Ovary (tissue), 9 donors: ENCODE measurements around the gene ADAM12. TPM values are rescaled to one million over a fixed set of nuclear protein-coding genes. Genes with fewer than 3 reads are reported as not detected.

Experiments used
- DNase-seq, 5 donors: peaks; one replicate each; pipeline ENCODE4 v3.0.0-alpha.2; 2019 to 2020
- H3K27ac ChIP-seq, 2 donors: fragments of 200-600 bp; one replicate each; pipeline versions ENCODE4 v1.5.1 to v1.8.0; 2019 to 2022
- H3K27me3 ChIP-seq: fragments of 200-600 bp; one replicate; pipeline ENCODE4 v1.8.0; 2022
- H3K36me3 ChIP-seq: fragments of 200-600 bp; sonication (generic); one replicate; pipeline ENCODE4 v1.5.1; 2019
- H3K4me1 ChIP-seq: one replicate; pipeline ENCODE4 v1.8.1; 2013; ENCODE audit warnings: mild to moderate bottlenecking, moderate library complexity; ENCODE audit not compliant: insufficient read depth
- H3K4me3 ChIP-seq: fragments of 200-600 bp; sonication (generic); one replicate; pipeline ENCODE4 v1.5.1; 2017
- H3K9me3 ChIP-seq, 2 donors: fragments of 200-600 bp in 1 of 2; sonication (generic) in 1 of 2; one replicate each; pipeline versions ENCODE4 v1.5.1 to v1.8.1; 2013 to 2019; ENCODE audit warnings: mild to moderate bottlenecking in 1 of 2, moderate library complexity in 1 of 2
- EP300 ChIP-seq: sonication (generic); formaldehyde crosslinking; IDR thresholded peaks from one replicate; pipeline ENCODE4 v1.6.1; 2017; ENCODE audit warnings: antibody characterized with exemption
- POLR2A ChIP-seq: fragments of 450-650 bp; IDR thresholded peaks from one replicate; pipeline ENCODE4 v1.6.1; 2017; ENCODE audit warnings: antibody characterized with exemption, mild to moderate bottlenecking, moderate library complexity
- WGBS, 3 donors: extraction: QIAGEN DNeasy Blood & Tissue Kit in 1 of 3; methylation state at CpG; one replicate each; pipeline versions ENCODE4 v1.1.5 to v1.1.7; 2013 to 2017; 5-methylcytosine and 5-hydroxymethylcytosine counted together
- intact Hi-C, 4 donors: fragments of 100-400 bp; cut with DNase I; formaldehyde crosslinking; loops; one replicate each; pipeline versions ENCODE4 v1.11.0 to v1.15.1; 2022 to 2023
- polyA plus RNA-seq, 2 donors: library from polyadenylated mRNA; stranded (reverse); fragments of 200-250 nt in 1 of 2; fragments of 350-450 nt in 1 of 2; fragmentation: Illumina TruSeq in 1 of 2; extraction: RNeasy Lipid Tissue Mini Kit (QIAGEN cat#74804) in 1 of 2; gene quantifications; one replicate each; pipeline ENCODE4 v1.2.3, GENCODE V29; 2013 to 2014
- total RNA-seq, 7 donors: library from RNA; depleted of rRNA in 2 of 7; stranded (reverse); fragments of >200 nt in 2 of 7; fragmentation: NEBNext Ultra II Directional in 3 of 7; extraction: Animal tissue kit (Norgen Biotek cat#: 25700) in 3 of 7; gene quantifications; one replicate each; pipeline versions ENCODE4 v1.1.0 to v1.2.4, GENCODE V29; 2016 to 2023
- TF ChIP-seq, protein P1 (sequence below), 3 donors: fragments of 450-650 bp in 2 of 3; fragments of 200-600 bp in 1 of 3; IDR thresholded peaks; one replicate each; pipeline versions ENCODE4 v1.5.1 to v1.8.0; 2016 to 2022; ENCODE audit warnings: antibody characterized with exemption in 3 of 3, mild to moderate bottlenecking in 1 of 3
- donor health status: DM: no; HTN: no; CAD: no; lungs with moderate emphysema.
- donor health status: DM: no; HTN: no; CAD: no.
- donor health status: Bipolar disorder and iron deficiency.
- donor health status: DM: yes; HTN: yes; CAD: no.
- donor health status: DM: no; HTN: no; CAD: no.
- donor health status: DM: yes; HTN: yes; CAD: no.

Gene ADAM12
- total and polyA plus RNA-seq, 9 donors: 1.8 to 27.2 (median 10.3) TPM

DNA sequence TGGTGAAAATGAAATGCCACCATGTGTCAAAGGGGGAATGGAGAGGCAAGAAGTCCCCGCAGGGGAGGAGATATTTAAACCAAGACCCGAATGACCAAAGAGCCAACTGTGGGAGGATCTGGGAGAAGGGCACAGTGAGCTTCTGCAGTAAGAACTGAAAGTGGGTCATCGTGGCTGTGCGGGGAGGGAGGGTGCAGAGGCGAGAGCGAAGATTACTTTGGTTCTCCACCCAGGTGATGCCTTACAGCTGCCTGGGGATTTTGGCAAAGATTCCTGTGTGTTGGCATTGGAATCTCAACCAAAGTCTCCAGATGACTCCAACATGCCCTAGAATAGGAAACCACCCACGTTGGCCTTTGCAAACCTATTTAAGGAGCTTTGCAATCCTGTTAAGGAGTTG lies 44.2 kb upstream of the ADAM12 start:
- Histone ChIP-seq H3K4me1 (no peaks in the 10 kb centered on the region), H3K9me3 (no peaks in the 10 kb centered on the region), H3K4me3 (no peak overlapping the region), H3K27ac (no peak overlapping the region), H3K36me3 (no peaks in the 10 kb centered on the region), H3K27me3 (no peaks in the 10 kb centered on the region)
- intact Hi-C loops: no loop called here
- no peak for DNase-seq
- TF ChIP-seq, protein P1, sequence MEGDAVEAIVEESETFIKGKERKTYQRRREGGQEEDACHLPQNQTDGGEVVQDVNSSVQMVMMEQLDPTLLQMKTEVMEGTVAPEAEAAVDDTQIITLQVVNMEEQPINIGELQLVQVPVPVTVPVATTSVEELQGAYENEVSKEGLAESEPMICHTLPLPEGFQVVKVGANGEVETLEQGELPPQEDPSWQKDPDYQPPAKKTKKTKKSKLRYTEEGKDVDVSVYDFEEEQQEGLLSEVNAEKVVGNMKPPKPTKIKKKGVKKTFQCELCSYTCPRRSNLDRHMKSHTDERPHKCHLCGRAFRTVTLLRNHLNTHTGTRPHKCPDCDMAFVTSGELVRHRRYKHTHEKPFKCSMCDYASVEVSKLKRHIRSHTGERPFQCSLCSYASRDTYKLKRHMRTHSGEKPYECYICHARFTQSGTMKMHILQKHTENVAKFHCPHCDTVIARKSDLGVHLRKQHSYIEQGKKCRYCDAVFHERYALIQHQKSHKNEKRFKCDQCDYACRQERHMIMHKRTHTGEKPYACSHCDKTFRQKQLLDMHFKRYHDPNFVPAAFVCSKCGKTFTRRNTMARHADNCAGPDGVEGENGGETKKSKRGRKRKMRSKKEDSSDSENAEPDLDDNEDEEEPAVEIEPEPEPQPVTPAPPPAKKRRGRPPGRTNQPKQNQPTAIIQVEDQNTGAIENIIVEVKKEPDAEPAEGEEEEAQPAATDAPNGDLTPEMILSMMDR (IDR thresholded peaks at IDR 0.05): no peak
- TF ChIP-seq EP300: no peak
- TF ChIP-seq POLR2A: no peak
- 69 to 83% (median 69%) methylated on average over 7 of the region's 7 CpGs for WGBS, 3 donors

DNA sequence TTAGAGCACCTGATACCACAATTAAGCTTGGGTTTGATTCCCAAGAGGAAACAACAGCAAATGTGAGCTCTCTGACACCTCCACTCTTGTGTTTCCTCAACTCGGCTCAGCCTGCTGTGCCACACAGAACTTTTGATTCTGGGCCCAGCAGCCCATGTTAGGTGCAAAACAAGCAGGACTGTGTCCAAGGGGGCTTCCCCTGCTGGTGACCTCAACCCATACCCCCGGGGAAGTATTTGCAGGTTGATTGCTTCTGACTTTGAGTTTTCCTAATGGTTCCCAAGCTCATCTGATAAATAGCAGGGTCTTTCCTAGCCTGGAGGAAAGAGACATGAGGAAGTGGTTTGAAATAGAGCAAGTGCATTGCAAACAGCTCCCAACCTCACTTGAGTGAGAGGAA lies 43.5 kb upstream of the ADAM12 start:
- DNase-seq: no peak

DNA sequence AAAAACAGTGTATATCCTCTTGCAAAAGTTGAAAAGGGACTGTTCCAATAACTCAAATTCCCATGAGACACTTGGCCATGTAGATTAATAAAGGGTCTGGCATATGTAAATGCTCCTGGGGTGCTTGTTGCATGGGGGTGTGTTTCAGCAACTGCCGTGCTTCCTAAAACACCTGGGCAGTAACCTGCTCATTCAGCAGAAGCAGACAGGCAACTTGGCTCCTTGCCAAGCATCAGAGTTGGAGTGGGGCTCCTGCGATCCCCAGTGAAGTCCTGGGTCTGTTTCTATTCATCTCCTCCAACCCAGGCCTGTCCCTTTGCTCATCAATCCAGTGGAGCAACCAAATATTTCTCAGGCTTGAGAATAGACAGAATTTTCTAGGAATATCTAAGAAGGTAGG lies 42.2 kb upstream of the ADAM12 start:
- H3K36me3 ChIP-seq: no peaks in the 10 kb centered on the region
- TF ChIP-seq, protein P1 (IDR thresholded peaks at IDR 0.05): no peak
- TF ChIP-seq EP300 (no peak), POLR2A (no peak)
- no peaks in the 10 kb centered on the region for H3K9me3 ChIP-seq
- no peak overlapping the region for H3K27ac ChIP-seq
- DNase-seq: no peak
- intact Hi-C loops: no loop called here
- H3K4me3 ChIP-seq: no peak overlapping the region
- WGBS, 3 donors: 69 to 79% (median 72%) methylated on average over 2 of the region's 2 CpGs
- no peaks in the 10 kb centered on the region for H3K4me1 ChIP-seq
- no peaks in the 10 kb centered on the region for H3K27me3 ChIP-seq

More for the DNA sequence above, 43.5 kb upstream of the ADAM12 start:
- intact Hi-C loops: no loop called here
- H3K4me1 ChIP-seq: no peaks in the 10 kb centered on the region
- H3K27ac ChIP-seq: no peak overlapping the region
- no peaks in the 10 kb centered on the region for H3K36me3 ChIP-seq
- TF ChIP-seq EP300 (no peak), POLR2A (no peak)
- TF ChIP-seq, protein P1 (IDR thresholded peaks at IDR 0.05): no peak
- H3K9me3 ChIP-seq: no peaks in the 10 kb centered on the region
- H3K4me3 ChIP-seq: no peak overlapping the region
- H3K27me3 ChIP-seq: no peaks in the 10 kb centered on the region
- WGBS, 3 donors: 76 to 92% (median 88%) methylated on average over 2 of the region's 2 CpGs

DNA sequence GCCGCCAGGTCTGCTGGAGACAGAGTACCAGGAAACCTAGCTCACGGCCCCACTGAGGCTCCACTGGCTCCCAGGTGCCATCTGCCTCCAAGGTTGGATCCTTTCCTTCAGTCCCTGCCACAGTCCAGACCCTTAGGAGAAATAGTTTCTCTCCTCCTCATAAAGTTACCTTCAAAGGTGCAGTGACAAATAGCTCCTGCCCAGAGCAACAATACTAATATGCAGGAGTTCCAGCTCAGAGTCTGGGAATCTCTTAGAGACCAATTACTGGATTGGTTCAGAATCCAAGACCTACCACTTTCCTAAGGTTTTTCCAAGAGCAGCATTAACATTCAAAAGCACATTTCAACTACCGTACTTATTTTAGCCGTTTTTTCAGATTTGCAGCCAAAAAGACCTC lies 41.0 kb upstream of the ADAM12 start:
- H3K27ac ChIP-seq: no peak overlapping the region
- no peak overlapping the region for H3K4me3 ChIP-seq
- H3K27me3 ChIP-seq: no peaks in the 10 kb centered on the region
- intact Hi-C loops: no loop called here
- H3K9me3 ChIP-seq: no peaks in the 10 kb centered on the region
- TF ChIP-seq POLR2A (no peak), EP300 (no peak)
- TF ChIP-seq, protein P1 (IDR thresholded peaks at IDR 0.05): no peak
- WGBS, 3 donors: 89 to 98% (median 94%) methylated on average over 4 of the region's 4 CpGs
- H3K36me3 ChIP-seq: no peaks in the 10 kb centered on the region
- no peak for DNase-seq
- no peaks in the 10 kb centered on the region for H3K4me1 ChIP-seq
